ENCODE data around the gene MTIF3. TPM values are rescaled to one million over a fixed set of nuclear protein-coding genes. Genes with fewer than 3 reads are reported as not detected.

The MTIF3 gene
- total RNA-seq, 1 experiment from 2014 or later: 42.0 TPM

GRCh38 chr13:27425918-27426630 is 24.3 kb downstream of the MTIF3 start:
- H3K4me1 Mint-ChIP-seq: peaks cover 21% of the 10 kb centered on the region
- H3K36me3 Mint-ChIP-seq: peaks cover 26% of the 10 kb centered on the region
- DNase-seq (ENCODE audit: low spot score) (peak; percentile 29), ATAC-seq (peak; percentile 65)
- H3K27me3 Mint-ChIP-seq (ENCODE audit: low read depth): peaks cover 19% of the 10 kb centered on the region
- H3K9me3 Mint-ChIP-seq: no peaks in the 10 kb centered on the region
- H3K4me3 Mint-ChIP-seq: peak overlapping the region; percentile 80
- POLR2A ChIA-PET: interaction anchor here (1.5 to 1.6 kb wide), 2 partner anchors 17 to 195 kb away, joined by 3 read pairs; no protein-coding TSS in a partner anchor
- H3K27ac Mint-ChIP-seq: 0 out of 2 replicates have a peak overlapping the region, but pooled peaks have one; percentile 24
- CTCF ChIA-PET: interaction anchor here (0.5 to 4.7 kb wide), 19 partner anchors 10 to 441 kb away, joined by 3 to 57 read pairs (median 4); partner anchors contain the start of gene MTIF3
- TF ChIP-seq, protein P1, sequence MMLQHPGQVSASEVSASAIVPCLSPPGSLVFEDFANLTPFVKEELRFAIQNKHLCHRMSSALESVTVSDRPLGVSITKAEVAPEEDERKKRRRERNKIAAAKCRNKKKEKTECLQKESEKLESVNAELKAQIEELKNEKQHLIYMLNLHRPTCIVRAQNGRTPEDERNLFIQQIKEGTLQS (CRISPR knock-in tag; conservative IDR thresholded peaks at IDR 0.05): no peak
- no peak for TF ChIP-seq ZNF219 (CRISPR knock-in tag; IDR thresholded peaks at IDR 0.05; ENCODE audit: borderline replicate concordance)
- no peak for TF ChIP-seq ATF1 (CRISPR knock-in tag; IDR thresholded peaks at IDR 0.05)
- no peak for TF ChIP-seq NFATC4 (CRISPR knock-in tag; IDR thresholded peaks at IDR 0.05)
- TF ChIP-seq CBFB (CRISPR knock-in tag; IDR thresholded peaks at IDR 0.05; ENCODE audit: low read depth): no peak
- no peak for TF ChIP-seq TP53 (CRISPR knock-in tag; IDR thresholded peaks at IDR 0.05)
- TF ChIP-seq ZNF138 (CRISPR knock-in tag; conservative IDR thresholded peaks at IDR 0.05): no peak
- no peak for TF ChIP-seq ZBTB21 (CRISPR knock-in tag; IDR thresholded peaks at IDR 0.05; ENCODE audit: borderline replicate concordance)
- TF ChIP-seq GABPB1 (CRISPR knock-in tag; IDR thresholded peaks at IDR 0.05): no peak
- TF ChIP-seq, protein P2, sequence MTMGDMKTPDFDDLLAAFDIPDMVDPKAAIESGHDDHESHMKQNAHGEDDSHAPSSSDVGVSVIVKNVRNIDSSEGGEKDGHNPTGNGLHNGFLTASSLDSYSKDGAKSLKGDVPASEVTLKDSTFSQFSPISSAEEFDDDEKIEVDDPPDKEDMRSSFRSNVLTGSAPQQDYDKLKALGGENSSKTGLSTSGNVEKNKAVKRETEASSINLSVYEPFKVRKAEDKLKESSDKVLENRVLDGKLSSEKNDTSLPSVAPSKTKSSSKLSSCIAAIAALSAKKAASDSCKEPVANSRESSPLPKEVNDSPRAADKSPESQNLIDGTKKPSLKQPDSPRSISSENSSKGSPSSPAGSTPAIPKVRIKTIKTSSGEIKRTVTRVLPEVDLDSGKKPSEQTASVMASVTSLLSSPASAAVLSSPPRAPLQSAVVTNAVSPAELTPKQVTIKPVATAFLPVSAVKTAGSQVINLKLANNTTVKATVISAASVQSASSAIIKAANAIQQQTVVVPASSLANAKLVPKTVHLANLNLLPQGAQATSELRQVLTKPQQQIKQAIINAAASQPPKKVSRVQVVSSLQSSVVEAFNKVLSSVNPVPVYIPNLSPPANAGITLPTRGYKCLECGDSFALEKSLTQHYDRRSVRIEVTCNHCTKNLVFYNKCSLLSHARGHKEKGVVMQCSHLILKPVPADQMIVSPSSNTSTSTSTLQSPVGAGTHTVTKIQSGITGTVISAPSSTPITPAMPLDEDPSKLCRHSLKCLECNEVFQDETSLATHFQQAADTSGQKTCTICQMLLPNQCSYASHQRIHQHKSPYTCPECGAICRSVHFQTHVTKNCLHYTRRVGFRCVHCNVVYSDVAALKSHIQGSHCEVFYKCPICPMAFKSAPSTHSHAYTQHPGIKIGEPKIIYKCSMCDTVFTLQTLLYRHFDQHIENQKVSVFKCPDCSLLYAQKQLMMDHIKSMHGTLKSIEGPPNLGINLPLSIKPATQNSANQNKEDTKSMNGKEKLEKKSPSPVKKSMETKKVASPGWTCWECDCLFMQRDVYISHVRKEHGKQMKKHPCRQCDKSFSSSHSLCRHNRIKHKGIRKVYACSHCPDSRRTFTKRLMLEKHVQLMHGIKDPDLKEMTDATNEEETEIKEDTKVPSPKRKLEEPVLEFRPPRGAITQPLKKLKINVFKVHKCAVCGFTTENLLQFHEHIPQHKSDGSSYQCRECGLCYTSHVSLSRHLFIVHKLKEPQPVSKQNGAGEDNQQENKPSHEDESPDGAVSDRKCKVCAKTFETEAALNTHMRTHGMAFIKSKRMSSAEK (CRISPR knock-in tag; IDR thresholded peaks at IDR 0.05; ENCODE audit: borderline replicate concordance): no peak
- no peak for TF ChIP-seq FOXJ3 (CRISPR knock-in tag; IDR thresholded peaks at IDR 0.05; ENCODE audit: borderline replicate concordance)
- no peak for TF ChIP-seq AFF4 (CRISPR knock-in tag; IDR thresholded peaks at IDR 0.05; ENCODE audit: borderline replicate concordance)
- TF ChIP-seq ERG (CRISPR knock-in tag; IDR thresholded peaks at IDR 0.05): no peak
- TF ChIP-seq TEAD1 (CRISPR knock-in tag; IDR thresholded peaks at IDR 0.05): no peak; the same call in 1 of the 2 replicates
- no peak for TF ChIP-seq SOX15 (CRISPR knock-in tag; IDR thresholded peaks at IDR 0.05)
